ENCODE measurements around the gene SPECC1L.

Gene SPECC1L

GRCh38 chr22:24367841-24368240 is 97.2 kb downstream of the SPECC1L start:
- no peak for DNase-seq (ENCODE audit: extremely low read depth, low read depth)
- H3K4me3 ChIP-seq (replicated peaks; ENCODE audit: low read depth, low read length) = no peak overlapping the region
- TF ChIP-seq CTCF (IDR thresholded peaks at IDR 0.05; ENCODE audit: low read depth, low read length, missing control alignments) = no peak

GRCh38 chr22:24370401-24370800 is 99.8 kb downstream of the SPECC1L start:
- no peak for DNase-seq (ENCODE audit: extremely low read depth, low read depth)
- H3K4me3 ChIP-seq (replicated peaks; ENCODE audit: low read depth, low read length) = no peak overlapping the region
- TF ChIP-seq CTCF (IDR thresholded peaks at IDR 0.05; ENCODE audit: low read depth, low read length, missing control alignments) = no peak

GRCh38 chr22:24376002-24376401 is 105.4 kb downstream of the SPECC1L start:
- TF ChIP-seq CTCF (IDR thresholded peaks at IDR 0.05; ENCODE audit: low read depth, low read length, missing control alignments) = no peak
- no peak for DNase-seq (ENCODE audit: extremely low read depth, low read depth)
- H3K4me3 ChIP-seq (replicated peaks; ENCODE audit: low read depth, low read length) = no peak overlapping the region

GRCh38 chr22:24376586-24376985 is 106.0 kb downstream of the SPECC1L start:
- no peak overlapping the region for H3K4me3 ChIP-seq (replicated peaks; ENCODE audit: low read depth, low read length)
- DNase-seq (ENCODE audit: extremely low read depth, low read depth) = no peak
- no peak for TF ChIP-seq CTCF (IDR thresholded peaks at IDR 0.05; ENCODE audit: low read depth, low read length, missing control alignments)

GRCh38 chr22:24379536-24379935 is 108.9 kb downstream of the SPECC1L start:
- no peak for DNase-seq (ENCODE audit: extremely low read depth, low read depth)
- TF ChIP-seq CTCF (IDR thresholded peaks at IDR 0.05; ENCODE audit: low read depth, low read length, missing control alignments) = no peak

GRCh38 chr22:24380220-24380904 is 109.7 kb downstream of the SPECC1L start:
- TF ChIP-seq CTCF (IDR thresholded peaks at IDR 0.05; ENCODE audit: low read depth, low read length, missing control alignments) = no peak

More at GRCh38 chr22:24379536-24379935, 108.9 kb downstream of the SPECC1L start:
- H3K4me3 ChIP-seq (replicated peaks; ENCODE audit: low read depth, low read length) = no peak overlapping the region

GRCh38 chr22:24380905-24381230 is 110.2 kb downstream of the SPECC1L start:
- TF ChIP-seq CTCF (IDR thresholded peaks at IDR 0.05; ENCODE audit: low read depth, low read length, missing control alignments) = no peak
- H3K4me3 ChIP-seq (replicated peaks; ENCODE audit: low read depth, low read length) = no peak overlapping the region
- DNase-seq (ENCODE audit: extremely low read depth, low read depth) = no peak

More at GRCh38 chr22:24380220-24380904, 109.7 kb downstream of the SPECC1L start:
- DNase-seq (ENCODE audit: extremely low read depth, low read depth) = no peak
- H3K4me3 ChIP-seq (replicated peaks; ENCODE audit: low read depth, low read length) = no peak overlapping the region

All from HFF-Myc (cell line).